Tongue (tissue), 2 donors: ENCODE data around the gene ANKIB1. TPM values are rescaled to one million over a fixed set of nuclear protein-coding genes. Genes with fewer than 3 reads are reported as not detected.
A peak's percentile ranks its signal among the peaks of the same experiment; 100 is the strongest.

Experiments
- DNase-seq: peaks from one replicate; pipeline ENCODE4 v3.0.0-alpha.2; 2015
- total RNA-seq: library from RNA; depleted of rRNA; stranded (reverse); fragments of >200 nt; gene quantifications from one replicate; pipeline ENCODE4 v1.2.3, GENCODE V29; 2014

The ANKIB1 gene
- total RNA-seq, 1 donor from 2014 or later, result 43.7 TPM

- no peak for DNase-seq
Observed at GRCh38 chr7:92266415-92267241, 20.9 kb downstream of the ANKIB1 start.

GRCh38 chr7:92268921-92269320, 23.1 kb downstream of the ANKIB1 start:
- no peak for DNase-seq

DNA sequence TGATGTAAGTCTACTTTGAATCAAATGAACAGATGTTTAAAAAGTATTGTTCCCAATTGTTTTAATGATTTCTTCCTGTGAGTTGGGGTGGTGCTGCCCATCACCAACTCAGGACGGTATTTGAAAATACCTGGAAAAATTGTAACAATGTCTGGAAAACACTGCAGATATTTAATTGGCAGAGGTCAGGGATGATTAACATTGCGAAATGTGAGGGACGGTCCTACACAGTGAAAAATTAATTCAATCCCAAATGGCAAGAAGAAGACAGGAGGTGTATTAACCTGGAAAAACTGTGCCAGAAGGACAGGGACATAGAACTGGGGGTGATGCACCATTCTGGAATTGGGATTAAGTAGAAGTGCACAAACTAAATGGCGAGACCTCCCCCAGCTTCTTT, 29.6 kb downstream of the ANKIB1 start:
- DNase-seq, result no peak

- no peak for DNase-seq
Observed at GRCh38 chr7:92276460-92276864, 30.7 kb downstream of the ANKIB1 start.

DNA sequence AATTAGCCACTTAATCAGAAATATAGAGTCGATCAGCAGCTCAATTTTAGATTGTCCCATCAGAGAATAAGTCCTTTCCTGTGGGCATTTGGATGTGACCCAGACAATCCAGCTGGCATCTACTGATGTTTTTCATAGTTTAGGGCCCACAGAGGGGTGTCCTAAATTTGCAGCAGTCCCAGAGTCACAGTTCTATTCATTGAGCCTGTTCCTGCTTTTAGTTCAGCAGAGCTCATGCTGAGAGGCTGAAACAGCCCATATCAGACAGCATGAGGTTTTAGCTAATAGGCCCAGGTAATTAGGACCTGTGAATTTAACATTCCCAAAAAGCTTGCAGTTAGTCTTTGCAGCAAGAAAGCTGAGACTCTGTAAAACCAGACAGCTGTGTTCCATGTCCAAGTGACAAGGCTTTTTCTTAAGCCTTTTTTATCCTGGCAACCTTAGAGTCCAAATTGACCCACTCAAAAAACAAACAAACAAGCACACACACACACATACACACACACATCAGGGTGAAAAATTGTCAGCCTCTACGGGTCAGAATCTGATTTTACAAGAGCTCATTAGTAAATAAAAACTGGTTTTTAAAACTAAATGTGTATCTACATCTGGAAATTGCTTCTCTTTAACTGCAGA, 33.7 kb downstream of the ANKIB1 start:
- DNase-seq, result peak; percentile 26

DNA sequence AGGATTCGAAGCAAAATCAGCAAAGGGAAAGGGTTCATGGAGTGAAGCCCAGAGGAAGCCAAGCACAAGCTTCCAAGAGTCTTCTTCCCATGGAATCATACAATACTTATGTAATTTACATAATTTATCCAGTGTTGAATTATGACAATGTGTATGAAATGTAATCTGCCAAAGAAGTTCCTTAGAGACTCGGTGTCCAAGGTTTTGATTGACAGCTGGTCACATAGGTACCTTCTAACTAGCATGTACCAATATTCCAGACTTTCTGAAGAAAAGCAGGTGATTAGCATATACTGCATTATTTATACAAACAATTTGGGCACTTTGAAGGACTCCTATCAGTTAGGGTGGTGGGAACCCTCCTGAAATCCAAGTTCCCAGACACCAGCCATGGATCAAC, 35.3 kb downstream of the ANKIB1 start:
- DNase-seq, result no peak

DNA sequence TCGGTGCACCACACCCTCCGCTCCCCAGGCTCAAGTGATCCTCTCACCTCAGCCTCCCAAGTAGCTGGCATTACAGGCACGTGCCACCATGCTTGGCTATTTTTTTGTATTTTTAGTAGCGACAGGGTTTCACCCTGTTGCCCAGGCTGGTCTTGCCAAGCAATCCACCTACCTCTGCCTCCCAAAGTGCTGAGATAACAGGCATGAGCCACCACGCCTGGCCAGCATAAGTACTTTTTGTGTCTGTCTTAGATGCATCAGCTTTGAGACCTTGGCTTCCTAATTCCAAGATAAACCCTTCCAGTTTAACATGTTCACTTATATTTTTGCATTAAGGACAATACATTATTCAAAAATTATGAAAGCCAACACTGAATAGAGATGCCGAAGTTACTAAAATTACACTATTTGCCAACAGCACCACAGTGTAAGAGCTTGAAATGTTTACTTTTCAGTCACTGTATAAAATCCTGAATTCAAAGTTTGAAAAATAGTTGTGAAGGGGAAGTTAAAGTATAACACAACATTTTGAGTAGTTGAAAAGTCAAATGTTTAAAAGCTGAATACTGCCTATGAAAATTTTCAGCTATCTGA, 36.5 kb downstream of the ANKIB1 start:
- no peak for DNase-seq

DNA sequence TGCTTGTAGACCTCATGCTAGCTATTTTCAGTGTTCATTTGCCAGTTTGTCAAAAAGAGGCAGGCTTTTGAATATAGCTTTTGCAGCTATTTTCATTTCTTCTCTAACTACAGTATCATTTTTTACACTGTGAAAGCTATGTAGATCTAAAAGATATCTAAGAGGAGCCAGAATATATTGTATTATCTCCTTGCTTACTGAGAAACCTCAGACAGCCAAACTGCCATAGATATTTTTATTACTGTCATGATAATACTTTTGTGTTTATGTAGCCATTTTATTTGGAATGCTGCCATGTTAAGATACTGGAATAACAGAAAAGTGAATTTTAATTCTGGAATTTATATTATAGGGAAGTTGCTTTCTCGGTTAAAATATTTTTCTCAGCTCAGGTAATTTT, 37.2 kb downstream of the ANKIB1 start:
- no peak for DNase-seq

DNA sequence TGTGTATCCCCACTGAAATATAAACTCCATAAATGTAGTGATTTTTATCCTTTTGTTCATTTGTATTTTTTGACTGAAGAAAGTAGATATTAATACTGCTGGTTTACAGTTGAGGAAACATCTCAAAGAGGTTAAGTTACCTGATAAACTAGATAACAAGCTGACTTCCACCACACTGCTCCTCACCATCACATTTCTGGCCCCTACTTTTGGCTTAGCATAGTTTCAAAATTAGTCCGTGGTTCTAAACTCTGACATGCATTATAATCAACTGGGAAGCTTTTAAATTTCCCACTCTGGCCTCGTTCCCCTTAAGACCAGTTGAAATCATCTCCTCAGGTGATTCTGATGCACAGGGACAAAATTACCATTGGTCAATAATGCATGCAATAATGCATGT, 43.5 kb downstream of the ANKIB1 start:
- DNase-seq, result no peak

DNA sequence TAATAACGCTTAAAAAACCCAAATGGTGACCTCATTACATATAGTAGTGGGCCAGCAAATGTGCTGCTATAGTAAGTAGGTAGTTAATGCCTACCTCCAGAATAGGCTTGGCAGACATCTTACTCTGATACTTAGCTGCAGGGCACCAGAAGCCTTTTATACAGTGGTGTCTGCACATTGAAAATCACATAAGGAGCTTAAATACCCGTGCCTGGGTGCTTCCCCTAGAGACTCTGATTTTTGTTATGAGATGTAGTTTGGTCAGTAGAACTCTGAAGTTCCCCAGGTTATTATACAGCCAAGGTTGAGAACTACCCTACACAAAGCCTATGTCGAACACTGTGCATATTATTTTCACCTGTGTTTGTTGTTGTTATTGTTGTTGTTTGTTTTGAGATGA, 47.2 kb downstream of the ANKIB1 start:
- no peak for DNase-seq

- no peak for DNase-seq
Observed at GRCh38 chr7:92293896-92294590, 48.3 kb downstream of the ANKIB1 start.

- no peak for DNase-seq
Observed at GRCh38 chr7:92295391-92295790, 49.6 kb downstream of the ANKIB1 start.

DNA sequence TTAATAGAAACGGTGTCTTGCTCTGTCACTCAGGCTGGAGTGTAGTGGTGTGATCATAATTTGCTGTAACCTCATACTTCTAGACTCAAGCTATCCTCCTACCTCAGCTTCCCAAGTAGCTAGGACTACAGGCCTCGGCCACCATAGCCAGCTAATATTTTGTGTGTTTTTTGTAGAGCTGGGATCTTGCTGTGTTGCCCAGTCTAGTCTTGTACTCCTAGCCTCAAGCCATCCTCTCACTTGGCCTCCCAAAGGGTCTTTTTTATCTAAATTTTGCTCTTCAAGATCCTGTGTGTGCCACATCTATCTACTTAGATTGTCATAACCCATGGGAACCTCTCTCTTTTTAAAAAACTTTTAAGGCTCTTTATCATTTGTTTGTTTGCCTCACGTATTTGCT, 50.5 kb downstream of the ANKIB1 start:
- DNase-seq, result no peak

DNA sequence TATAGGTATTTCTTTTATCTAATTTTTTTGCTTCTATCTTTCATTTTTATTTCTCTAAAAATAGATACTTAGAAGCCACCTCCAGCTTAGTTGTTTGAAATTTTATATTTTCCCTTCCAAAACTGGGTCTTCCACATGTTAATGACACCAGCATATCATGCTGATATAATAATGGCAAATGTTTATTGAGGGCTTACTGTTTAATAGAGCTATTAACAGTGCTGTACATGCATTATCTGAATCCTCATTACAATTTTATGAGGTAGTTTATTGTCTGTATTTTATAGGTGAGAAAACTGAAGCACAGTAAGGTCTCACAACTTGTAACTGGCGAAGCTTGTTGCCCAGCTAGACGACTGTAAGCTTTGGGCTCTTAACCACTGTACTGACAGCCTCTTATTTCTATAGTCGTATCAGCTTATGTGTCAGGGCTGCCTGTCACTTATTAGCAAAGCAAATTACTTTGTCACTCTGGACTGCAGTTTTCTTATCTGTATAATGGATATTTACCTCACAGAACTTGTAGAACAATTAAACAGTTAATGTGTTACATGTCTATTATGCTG, 51.2 kb downstream of the ANKIB1 start:
- no peak for DNase-seq

- DNase-seq, result no peak
Observed at GRCh38 chr7:92297736-92298135, 52.0 kb downstream of the ANKIB1 start.

GRCh38 chr7:92303761-92304160, 58.0 kb downstream of the ANKIB1 start:
- DNase-seq, result no peak

DNA sequence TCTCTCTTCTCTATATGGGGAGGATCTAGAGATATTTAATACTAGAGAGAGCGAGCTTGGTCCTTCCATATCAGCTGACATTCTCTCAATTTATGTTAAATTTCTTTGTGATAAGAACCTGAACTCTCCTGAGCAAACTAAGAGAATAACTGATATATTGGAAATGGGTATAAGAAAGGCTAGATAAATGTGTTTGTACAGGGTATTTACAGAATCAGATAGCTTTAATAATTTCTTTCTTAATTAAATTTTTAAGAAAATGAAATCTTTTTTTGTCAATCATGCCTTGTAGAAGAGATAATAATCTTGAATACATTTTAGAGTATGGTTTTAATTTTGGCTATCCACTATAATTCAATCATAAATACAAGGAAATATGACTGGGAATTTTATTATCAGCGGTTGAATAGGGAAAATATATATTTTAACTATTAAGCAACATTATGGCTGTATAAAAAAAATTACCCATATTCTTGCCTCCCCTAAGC, 58.7 kb downstream of the ANKIB1 start:
- no peak for DNase-seq

DNA sequence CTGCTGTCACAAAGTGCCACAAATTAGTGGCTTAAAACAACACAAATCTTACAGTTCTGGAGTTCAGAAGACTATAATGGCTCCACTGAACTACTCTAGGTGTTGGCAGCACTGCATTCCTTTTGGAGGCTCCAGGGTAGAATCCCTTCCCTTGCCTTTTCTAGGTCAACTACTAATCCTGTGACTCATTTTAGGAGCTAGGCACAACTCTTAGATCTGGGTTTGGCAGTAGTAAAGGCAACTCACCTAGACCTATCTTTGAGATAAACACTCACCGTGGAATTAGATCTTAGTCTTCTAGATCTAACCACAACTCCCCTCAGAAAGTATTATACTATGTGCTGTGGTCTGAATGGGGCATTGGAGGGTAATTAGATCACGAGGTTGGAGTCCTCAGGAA, 60.4 kb downstream of the ANKIB1 start:
- DNase-seq, result no peak

- DNase-seq, result no peak
Observed at GRCh38 chr7:92313055-92313454, 67.3 kb downstream of the ANKIB1 start.

DNA sequence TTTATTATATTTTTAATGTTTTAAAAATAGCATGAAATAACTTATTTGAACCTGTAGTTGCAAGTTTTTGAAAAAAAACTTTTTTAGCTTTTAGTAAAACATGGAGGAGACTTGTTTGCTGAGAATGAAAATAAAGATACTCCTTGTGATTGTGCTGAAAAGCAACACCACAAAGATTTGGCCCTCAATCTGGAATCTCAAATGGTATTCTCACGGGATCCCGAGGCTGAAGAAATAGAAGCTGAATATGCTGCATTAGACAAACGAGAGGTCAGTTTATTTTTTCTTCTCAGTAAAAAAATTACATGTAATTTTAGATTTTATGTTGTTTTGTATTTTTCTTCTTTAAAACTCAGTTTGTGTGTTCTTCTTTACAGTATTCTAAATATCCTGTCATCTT, 73.5 kb downstream of the ANKIB1 start:
- DNase-seq, result no peak

GRCh38 chr7:92325173-92325572, 79.4 kb downstream of the ANKIB1 start:
- DNase-seq, result no peak

DNA sequence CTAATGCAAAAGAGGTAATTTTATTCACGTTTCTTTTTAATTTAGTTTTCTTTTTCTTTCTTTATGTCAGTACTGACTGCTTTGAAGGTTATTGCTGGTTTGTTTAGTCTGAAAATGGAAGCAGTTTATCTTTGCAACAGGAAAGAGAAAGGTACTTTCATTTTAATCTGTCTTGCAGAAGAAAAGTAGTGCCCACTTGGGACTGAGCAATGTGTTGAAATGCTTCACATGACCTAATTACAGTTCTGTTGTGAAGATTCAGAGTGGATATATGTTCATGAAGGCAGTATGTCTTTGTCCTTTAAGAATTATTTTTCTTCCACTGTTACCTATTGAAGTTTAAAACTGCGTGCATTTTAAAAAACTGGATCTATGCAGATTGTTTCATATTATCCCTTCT, 80.1 kb downstream of the ANKIB1 start:
- DNase-seq, result no peak
